ENCODE data around the gene ALK.

Gene ALK

GRCh38 chr2:29222381-29223179, 698.8 kb downstream of the ALK start:
- DNase-seq (ENCODE audit: low read depth), result no peak

- DNase-seq (ENCODE audit: low read depth), result no peak
Observed at GRCh38 chr2:29220506-29221270, 700.7 kb downstream of the ALK start.

GRCh38 chr2:29219374-29219773, 702.0 kb downstream of the ALK start:
- no peak for DNase-seq (ENCODE audit: low read depth)

GRCh38 chr2:29218550-29219125, 702.7 kb downstream of the ALK start:
- no peak for DNase-seq (ENCODE audit: low read depth)

GRCh38 chr2:29218071-29218470, 703.3 kb downstream of the ALK start:
- no peak for DNase-seq (ENCODE audit: low read depth)

- no peak for DNase-seq (ENCODE audit: low read depth)
Observed at GRCh38 chr2:29216609-29216909, 704.8 kb downstream of the ALK start.

- no peak for DNase-seq (ENCODE audit: low read depth)
Observed at GRCh38 chr2:29215739-29216608, 705.4 kb downstream of the ALK start.

GRCh38 chr2:29215073-29215472, 706.3 kb downstream of the ALK start:
- no peak for DNase-seq (ENCODE audit: low read depth)

- DNase-seq (ENCODE audit: low read depth), result no peak
Observed at GRCh38 chr2:29213888-29214291, 707.5 kb downstream of the ALK start.

GRCh38 chr2:29212009-29212408, 709.4 kb downstream of the ALK start:
- DNase-seq (ENCODE audit: low read depth), result peak; percentile 30

- no peak for DNase-seq (ENCODE audit: low read depth)
Observed at GRCh38 chr2:29209551-29209950, 711.8 kb downstream of the ALK start.

- DNase-seq (ENCODE audit: low read depth), result no peak
Observed at GRCh38 chr2:29207352-29208148, 713.8 kb downstream of the ALK start.

- DNase-seq (ENCODE audit: low read depth), result no peak
Observed at GRCh38 chr2:29206941-29207340, 714.4 kb downstream of the ALK start.

- DNase-seq (ENCODE audit: low read depth), result no peak
Observed at GRCh38 chr2:29202819-29203495, 718.4 kb downstream of the ALK start.

GRCh38 chr2:29201979-29202378, 719.4 kb downstream of the ALK start:
- no peak for DNase-seq (ENCODE audit: low read depth)

- DNase-seq (ENCODE audit: low read depth), result no peak
Observed at GRCh38 chr2:29196792-29197788, 724.3 kb downstream of the ALK start.

- no peak for DNase-seq (ENCODE audit: low read depth)
Observed at GRCh38 chr2:29195796-29196195, 725.6 kb downstream of the ALK start.

GRCh38 chr2:29193681-29194080, 727.7 kb downstream of the ALK start:
- DNase-seq (ENCODE audit: low read depth), result no peak

- DNase-seq (ENCODE audit: low read depth), result no peak
Observed at GRCh38 chr2:29193111-29193510, 728.3 kb downstream of the ALK start.

GRCh38 chr2:29192526-29192925, 728.9 kb downstream of the ALK start:
- DNase-seq (ENCODE audit: low read depth), result peak; percentile 20

Measured in GM04504 (cell line).